Measurements from ENCODE around the gene ATF7IP2.

Gene ATF7IP2

DNA sequence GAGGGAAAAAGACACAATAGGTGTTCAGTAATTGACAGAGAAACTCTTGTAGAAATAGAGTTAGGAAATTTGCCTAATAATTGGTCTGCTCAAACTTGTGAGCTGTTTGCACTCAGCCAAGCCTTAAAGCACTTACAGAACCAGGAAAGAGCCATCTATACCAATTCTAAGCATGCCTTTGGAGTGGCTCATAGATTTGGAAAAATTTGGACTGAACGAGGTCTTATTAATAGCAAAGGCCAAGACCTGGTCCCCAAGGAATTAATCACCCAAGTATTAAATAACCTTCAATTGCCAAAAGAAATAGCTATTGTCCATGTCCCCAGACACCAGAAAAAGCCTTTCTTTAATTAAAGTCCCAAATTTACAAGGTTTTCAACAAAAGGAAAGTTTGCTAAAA is 104.3 kb downstream of the ATF7IP2 start:
- no peak for DNase-seq (ENCODE audit: low read depth)
- H3K4me3 ChIP-seq (ENCODE audit: low read depth, low read length) = no peak overlapping the region
- TF ChIP-seq CTCF (IDR thresholded peaks at IDR 0.05; ENCODE audit: insufficient read depth, low read depth, low read length, missing control alignments) = no peak

DNA sequence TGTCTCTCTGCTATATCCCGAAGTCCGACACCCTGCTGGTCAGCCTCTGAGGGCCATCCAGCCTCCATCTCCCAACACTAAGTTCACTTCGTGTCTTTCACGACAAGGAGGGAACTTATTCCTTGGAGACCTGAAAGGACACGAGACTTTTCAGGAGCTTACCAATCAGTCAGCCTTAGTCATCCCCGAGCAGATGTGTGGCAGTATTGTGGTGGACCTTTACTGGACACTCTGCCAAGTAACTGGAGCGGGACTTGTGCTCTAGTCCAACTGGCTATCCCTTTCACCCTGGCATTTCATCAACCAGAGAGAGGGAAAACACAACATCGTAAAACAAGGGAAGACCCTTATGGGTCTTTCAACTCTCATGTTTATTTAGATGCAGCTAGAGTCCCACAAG is 107.4 kb downstream of the ATF7IP2 start:
- no peak for TF ChIP-seq CTCF (IDR thresholded peaks at IDR 0.05; ENCODE audit: insufficient read depth, low read depth, low read length, missing control alignments)
- H3K4me3 ChIP-seq (ENCODE audit: low read depth, low read length) = no peak overlapping the region
- no peak for DNase-seq (ENCODE audit: low read depth)

GRCh38 chr16:10494343-10495030 is 108.6 kb downstream of the ATF7IP2 start:
- no peak for TF ChIP-seq CTCF (IDR thresholded peaks at IDR 0.05; ENCODE audit: insufficient read depth, low read depth, low read length, missing control alignments)
- DNase-seq (ENCODE audit: low read depth) = peak; percentile 17
- no peak overlapping the region for H3K4me3 ChIP-seq (ENCODE audit: low read depth, low read length)

GRCh38 chr16:10495031-10495345 is 109.1 kb downstream of the ATF7IP2 start:
- no peak for DNase-seq (ENCODE audit: low read depth)
- TF ChIP-seq CTCF (IDR thresholded peaks at IDR 0.05; ENCODE audit: insufficient read depth, low read depth, low read length, missing control alignments) = no peak

DNA sequence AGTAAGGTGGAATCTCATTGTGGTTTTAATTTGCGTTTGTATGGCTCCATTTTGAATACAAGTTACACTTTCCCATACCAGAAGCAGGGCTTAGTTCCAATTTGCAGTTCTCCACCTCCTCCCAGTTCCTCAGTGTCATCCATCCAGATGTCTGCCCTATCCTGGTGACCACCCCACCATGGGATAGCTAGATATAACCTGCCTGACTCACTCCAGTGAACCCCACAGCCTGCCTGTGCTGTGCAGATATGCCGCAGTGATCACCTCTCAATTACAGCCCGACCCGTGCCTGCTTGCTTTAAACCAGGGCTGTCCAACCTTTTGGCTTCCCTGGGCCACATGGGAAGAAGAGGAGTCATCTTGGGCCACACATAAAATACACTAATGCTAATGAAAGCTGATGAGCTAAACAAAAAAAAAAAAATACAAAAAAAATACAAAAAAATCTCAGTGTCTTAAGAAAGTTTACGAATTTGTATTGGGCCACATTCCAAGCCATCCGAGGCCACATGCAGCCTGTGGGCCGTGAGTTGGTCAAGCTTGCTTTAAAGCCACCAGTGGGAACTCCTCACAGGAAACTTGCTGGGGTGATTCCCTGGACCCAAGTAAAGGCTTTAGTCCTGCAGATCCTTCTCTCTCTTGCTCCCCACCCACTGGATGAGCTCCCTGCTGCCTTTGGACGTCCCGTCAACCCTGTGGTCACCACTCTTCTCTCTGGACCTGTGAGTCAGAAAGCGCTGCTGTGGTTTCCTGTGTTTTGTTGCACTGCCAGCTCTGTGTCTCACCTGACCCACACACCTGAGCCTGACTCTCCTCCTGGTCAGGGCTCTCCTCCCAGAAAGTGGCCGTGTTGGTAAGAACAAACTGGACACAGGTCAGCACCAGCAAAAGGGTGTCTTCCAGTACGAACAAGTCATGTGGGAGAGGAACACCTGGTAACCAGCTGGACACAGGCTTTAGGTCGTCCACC is 111.6 kb downstream of the ATF7IP2 start:
- no peak for TF ChIP-seq CTCF (IDR thresholded peaks at IDR 0.05; ENCODE audit: insufficient read depth, low read depth, low read length, missing control alignments)
- no peak overlapping the region for H3K4me3 ChIP-seq (ENCODE audit: low read depth, low read length)
- DNase-seq (ENCODE audit: low read depth) = no peak

More at GRCh38 chr16:10495031-10495345, 109.1 kb downstream of the ATF7IP2 start:
- no peak overlapping the region for H3K4me3 ChIP-seq (ENCODE audit: low read depth, low read length)

DNA sequence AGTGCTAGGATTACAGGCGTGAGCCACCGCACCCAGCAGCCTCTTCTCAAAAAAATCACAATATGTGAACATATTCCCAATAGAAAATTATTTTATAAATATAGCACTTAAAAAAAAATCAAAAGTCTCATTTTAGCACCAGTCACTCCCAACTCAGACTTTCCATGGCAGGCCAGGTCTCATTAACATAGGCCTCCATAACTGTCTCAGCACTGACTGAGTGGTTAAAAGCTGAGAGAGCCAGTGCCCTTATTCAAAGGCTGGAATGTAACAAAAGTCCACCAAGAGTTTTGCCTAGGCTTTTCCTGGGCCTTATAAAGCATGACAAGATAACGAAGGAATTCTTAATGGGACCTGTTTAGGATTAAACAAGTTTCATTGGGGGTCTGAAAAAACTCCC is 114.7 kb downstream of the ATF7IP2 start:
- no peak overlapping the region for H3K4me3 ChIP-seq (ENCODE audit: low read depth, low read length)
- DNase-seq (ENCODE audit: low read depth) = no peak
- no peak for TF ChIP-seq CTCF (IDR thresholded peaks at IDR 0.05; ENCODE audit: insufficient read depth, low read depth, low read length, missing control alignments)

Data from GM12865 (cell line).